ENCODE measurements around the gene HSH2D. TPM values are rescaled to one million over a fixed set of nuclear protein-coding genes. Genes with fewer than 3 reads are reported as not detected.

Gene HSH2D
- total RNA-seq, 2 experiments from 2014 or later, result 181 to 199 TPM

DNA sequence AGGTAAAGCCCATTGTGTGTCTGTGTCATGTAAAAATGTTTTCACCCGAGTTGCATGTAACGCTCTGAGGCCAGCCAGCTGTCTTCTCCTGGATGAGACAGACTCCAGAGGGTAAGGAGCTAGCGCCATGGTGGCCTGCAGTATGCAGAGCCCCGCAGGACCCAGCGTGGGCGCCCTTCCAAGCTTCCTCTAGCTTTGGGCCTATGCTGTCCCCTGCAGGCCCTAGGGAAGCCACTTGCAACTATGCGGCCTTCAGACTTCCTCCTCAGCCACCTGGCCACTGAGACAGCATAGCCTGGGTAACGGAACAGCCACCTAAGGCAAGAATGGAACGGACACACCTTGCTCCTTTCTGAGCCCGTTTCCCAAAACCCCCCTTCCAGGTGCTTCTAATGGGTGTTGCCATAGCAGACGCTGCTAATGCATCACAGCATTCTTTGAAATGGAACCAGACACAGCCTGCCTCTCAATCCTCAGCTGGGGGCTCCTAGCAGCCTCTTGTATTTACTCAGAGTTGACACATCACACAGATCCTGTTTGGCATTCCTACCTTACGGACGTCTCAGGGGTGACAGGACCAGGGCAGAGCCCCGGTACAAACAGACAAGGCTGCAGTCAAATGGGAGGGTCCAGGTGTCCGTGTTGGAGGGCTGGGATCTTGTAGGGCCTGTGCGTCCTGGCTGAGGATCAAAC, 47.9 kb downstream of the HSH2D start:
- H3K9me3 Mint-ChIP-seq (ENCODE audit: low read depth), result no peaks in the 10 kb centered on the region
- no peak overlapping the region for H3K27ac Mint-ChIP-seq
- no peaks in the 10 kb centered on the region for H3K27me3 Mint-ChIP-seq

DNA sequence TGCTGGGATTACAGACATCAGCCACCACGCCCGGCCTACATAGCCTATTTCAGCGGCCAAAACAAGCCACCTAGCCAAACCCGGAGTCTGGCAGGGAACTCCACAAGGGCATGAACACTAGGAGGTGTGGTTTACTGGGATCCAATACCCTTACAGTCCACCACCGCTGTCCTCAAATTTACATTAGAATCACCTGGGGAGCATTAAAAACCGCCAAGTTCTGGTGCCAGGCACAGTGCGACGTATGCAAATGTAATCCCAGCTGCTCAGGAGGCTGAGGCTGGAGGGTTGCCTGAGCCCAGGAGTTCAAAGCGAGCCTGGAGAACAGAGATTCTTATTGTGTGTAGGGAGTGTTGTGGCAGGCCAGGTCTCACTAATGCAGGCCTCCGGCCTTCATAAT, 50.0 kb downstream of the HSH2D start:
- H3K9me3 Mint-ChIP-seq (ENCODE audit: low read depth), result no peaks in the 10 kb centered on the region
- ATAC-seq (no peak), DNase-seq (no peak)
- peaks cover 15% of the 10 kb centered on the region for H3K4me1 Mint-ChIP-seq
- no peak overlapping the region for H3K27ac Mint-ChIP-seq
- H3K36me3 Mint-ChIP-seq, result peaks cover 29% of the 10 kb centered on the region
- CTCF ChIA-PET, result interaction anchor here (0.8 to 2.2 kb wide), 5 partner anchors 8 to 189 kb away, joined by 3 to 11 read pairs (median 5); partner anchors contain the start of genes FAM32A and RAB8A
- H3K4me3 Mint-ChIP-seq, result no peak overlapping the region
- no peaks in the 10 kb centered on the region for H3K27me3 Mint-ChIP-seq

More for the DNA sequence above, 47.9 kb downstream of the HSH2D start:
- DNase-seq, result no peak
- CTCF ChIA-PET, result no interaction called here
- Mint-ChIP-seq H3K4me1 (peaks cover 17% of the 10 kb centered on the region), H3K4me3 (no peak overlapping the region), H3K36me3 (peaks cover 38% of the 10 kb centered on the region)
- ATAC-seq, result no peak

GRCh38 chr19:16197188-16197621, 53.7 kb downstream of the HSH2D start:
- peak overlapping the region; percentile 79 for H3K4me3 Mint-ChIP-seq
- H3K9me3 Mint-ChIP-seq (ENCODE audit: low read depth), result no peaks in the 10 kb centered on the region
- ATAC-seq, result no peak
- peaks cover 19% of the 10 kb centered on the region for H3K36me3 Mint-ChIP-seq
- H3K27ac Mint-ChIP-seq, result peak overlapping the region; percentile 88
- no peak for DNase-seq
- CTCF ChIA-PET, result interaction anchor here (0.8 to 2.9 kb wide), 10 partner anchors 11 to 567 kb away, joined by 3 to 22 read pairs (median 4); partner anchors contain the start of gene FAM32A
- peaks cover 43% of the 10 kb centered on the region for H3K4me1 Mint-ChIP-seq
- H3K27me3 Mint-ChIP-seq, result no peaks in the 10 kb centered on the region

GRCh38 chr19:16197622-16198369, 54.3 kb downstream of the HSH2D start, which contains the start of gene AP1M1:
TSS of gene AP1M1 (plus strand) at chr19:16197911. CDS start at chr19:16198027, 116 bp downstream.
- Mint-ChIP-seq H3K27ac (peak within 1 kb of the TSS; percentile 88), H3K4me1 (peaks cover 49% of the 10 kb centered on the region), H3K9me3 (ENCODE audit: low read depth) (no peaks in the 10 kb centered on the region), H3K27me3 (no peaks in the 10 kb centered on the region), H3K36me3 (peaks cover 23% of the 10 kb centered on the region), H3K4me3 (peak within 1 kb of the TSS; percentile 79)
- DNase-seq, result peak; percentile 99
- peak; percentile 94 for ATAC-seq
- CTCF ChIA-PET, result interaction anchor here (0.8 to 2.9 kb wide), 11 partner anchors 11 to 568 kb away, joined by 3 to 22 read pairs (median 5); partner anchors contain the start of gene FAM32A

DNA sequence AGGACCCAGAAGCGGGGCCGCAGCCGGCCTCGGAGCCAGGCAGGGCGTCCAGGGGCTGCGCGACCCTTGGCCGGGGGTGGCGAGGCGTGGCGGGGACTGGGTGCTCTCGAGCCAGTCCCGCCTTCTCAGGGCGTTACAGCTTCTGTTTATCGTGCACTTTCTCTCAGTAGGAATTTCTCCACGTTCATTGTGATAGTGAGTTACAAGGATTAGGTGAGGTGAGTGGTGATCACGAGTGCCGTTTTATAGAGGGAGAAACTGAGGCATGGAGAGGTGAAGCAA, 54.8 kb downstream of the HSH2D start:
- Mint-ChIP-seq H3K27me3 (no peaks in the 10 kb centered on the region), H3K27ac (peak overlapping the region; percentile 73), H3K4me3 (peak overlapping the region; percentile 79), H3K36me3 (peaks cover 27% of the 10 kb centered on the region), H3K9me3 (ENCODE audit: low read depth) (no peaks in the 10 kb centered on the region), H3K4me1 (peaks cover 54% of the 10 kb centered on the region)
- ATAC-seq (no peak), DNase-seq (no peak)
- CTCF ChIA-PET, result interaction anchor here (0.8 to 2.9 kb wide), 10 partner anchors 12 to 569 kb away, joined by 3 to 22 read pairs (median 4); partner anchors contain the start of gene FAM32A

DNA sequence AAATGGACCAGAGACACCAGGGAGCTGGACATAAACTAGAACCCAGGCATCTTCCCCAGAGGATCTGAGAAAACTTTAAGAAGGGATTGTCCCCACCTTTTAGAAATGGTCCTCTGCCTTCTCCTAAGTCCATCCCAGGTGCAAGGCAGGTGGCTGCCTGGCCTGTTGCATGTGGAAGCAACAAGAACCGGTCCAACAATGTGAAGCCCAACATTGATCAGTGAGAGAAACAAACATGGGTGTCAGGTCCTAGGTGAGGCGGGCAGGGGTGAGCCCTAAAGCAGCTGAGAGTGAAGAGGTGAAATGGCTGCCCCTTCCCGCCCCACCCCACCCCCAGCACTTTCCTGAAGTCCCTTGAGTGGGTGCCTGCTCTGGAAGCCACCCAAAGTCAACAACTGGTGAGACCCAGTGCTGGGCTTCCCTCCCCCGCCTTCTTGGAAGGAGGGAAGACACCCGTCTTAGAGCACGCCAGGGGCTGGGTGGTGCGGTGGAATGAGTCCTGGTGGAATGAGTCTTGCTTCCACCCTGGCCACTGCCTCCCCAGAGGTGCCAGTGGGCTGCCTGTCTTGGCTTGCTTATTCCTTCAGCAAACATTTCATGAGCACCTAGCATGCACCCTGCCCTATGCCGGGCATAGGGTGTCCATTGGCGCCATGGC, 55.9 kb downstream of the HSH2D start:
- DNase-seq (no peak), ATAC-seq (no peak)
- H3K27me3 Mint-ChIP-seq, result no peaks in the 10 kb centered on the region
- H3K9me3 Mint-ChIP-seq (ENCODE audit: low read depth), result no peaks in the 10 kb centered on the region
- H3K4me1 Mint-ChIP-seq, result peaks cover 60% of the 10 kb centered on the region
- peaks cover 26% of the 10 kb centered on the region for H3K36me3 Mint-ChIP-seq
- H3K4me3 Mint-ChIP-seq, result peak overlapping the region; percentile 79
- CTCF ChIA-PET, result interaction anchor here (0.8 to 2.9 kb wide), 5 partner anchors 82 to 187 kb away, joined by 4 to 16 read pairs (median 5); no protein-coding TSS in a partner anchor
- peak overlapping the region; percentile 2 for H3K27ac Mint-ChIP-seq

DNA sequence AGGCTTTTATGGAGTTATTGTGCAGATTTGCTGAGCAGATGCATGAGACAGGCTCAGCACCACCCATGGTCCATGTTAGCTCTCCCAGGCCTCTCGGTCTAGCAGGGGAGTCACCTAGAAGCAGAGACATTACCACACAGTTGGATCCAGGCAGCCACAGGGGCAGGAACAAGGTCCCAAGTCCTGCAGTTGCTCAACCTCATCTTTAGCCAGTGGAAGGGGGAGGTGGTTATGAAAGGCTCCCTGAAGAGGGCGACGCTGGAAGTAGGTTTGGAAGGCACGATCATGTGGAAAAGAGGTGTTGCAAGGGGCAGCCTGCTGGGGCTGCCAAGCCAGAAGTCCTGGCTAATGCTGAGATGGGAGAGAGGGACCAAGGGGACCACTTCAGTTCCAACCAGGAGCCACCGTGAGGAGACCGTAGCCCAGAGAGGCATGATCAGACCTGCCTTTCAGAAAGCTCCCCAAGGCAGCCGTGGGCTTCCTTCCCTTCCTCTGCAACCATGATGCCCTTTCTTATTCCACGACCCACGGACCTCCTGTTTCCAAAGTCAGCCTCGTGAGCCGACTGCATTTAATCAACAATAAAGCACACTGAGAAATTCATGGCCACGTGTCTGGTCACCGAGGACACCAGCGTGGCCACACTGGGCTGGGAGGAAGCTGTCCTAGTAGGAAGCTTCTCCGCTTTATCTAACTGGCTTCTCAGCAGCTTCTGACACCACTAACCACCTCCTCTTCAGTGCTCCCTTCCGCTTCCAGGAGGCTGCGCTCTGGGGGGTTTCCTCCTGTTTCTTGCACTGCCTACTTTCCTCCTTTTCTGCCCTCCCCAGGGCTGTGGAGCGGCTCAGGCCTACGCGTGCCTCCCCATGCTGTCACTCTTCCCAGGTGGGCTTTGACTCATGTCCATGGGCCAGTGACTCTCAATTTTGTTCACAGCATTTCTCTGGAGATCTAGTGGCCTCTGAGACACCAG, 56.8 kb downstream of the HSH2D start:
- Mint-ChIP-seq H3K4me1 (peaks cover 60% of the 10 kb centered on the region), H3K4me3 (no peak overlapping the region), H3K27ac (peak overlapping the region; percentile 33), H3K9me3 (ENCODE audit: low read depth) (no peaks in the 10 kb centered on the region), H3K27me3 (no peaks in the 10 kb centered on the region), H3K36me3 (peaks cover 25% of the 10 kb centered on the region)
- DNase-seq, result no peak
- ATAC-seq, result no peak
- CTCF ChIA-PET, result interaction anchor here (0.8 to 2.9 kb wide), 2 partner anchors 83 to 159 kb away, joined by 4 to 16 read pairs; no protein-coding TSS in a partner anchor

DNA sequence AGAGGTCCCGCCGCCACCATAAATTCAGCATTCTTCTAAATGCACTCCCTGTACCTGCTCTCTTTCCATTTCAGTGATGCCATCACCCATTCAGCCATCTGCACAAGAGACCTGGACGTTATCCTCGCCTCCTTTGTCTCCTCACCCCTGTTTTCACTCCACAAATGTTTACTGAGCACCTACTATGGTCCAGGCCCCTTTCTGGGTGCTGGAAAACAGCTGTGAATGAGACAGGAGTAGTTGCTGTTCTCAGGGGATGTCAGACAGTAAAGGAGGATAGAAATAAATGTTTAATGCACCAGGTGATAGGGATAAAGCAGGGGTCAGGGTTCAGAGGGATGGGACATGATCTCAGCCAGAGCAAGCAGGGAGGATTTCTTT, 57.5 kb downstream of the HSH2D start:
- no peak for ATAC-seq
- H3K4me1 Mint-ChIP-seq, result peaks cover 60% of the 10 kb centered on the region
- no peaks in the 10 kb centered on the region for H3K27me3 Mint-ChIP-seq
- no peaks in the 10 kb centered on the region for H3K9me3 Mint-ChIP-seq (ENCODE audit: low read depth)
- no peak for DNase-seq
- no peak overlapping the region for H3K27ac Mint-ChIP-seq
- H3K4me3 Mint-ChIP-seq, result no peak overlapping the region
- CTCF ChIA-PET, result no interaction called here
- peaks cover 25% of the 10 kb centered on the region for H3K36me3 Mint-ChIP-seq

DNA sequence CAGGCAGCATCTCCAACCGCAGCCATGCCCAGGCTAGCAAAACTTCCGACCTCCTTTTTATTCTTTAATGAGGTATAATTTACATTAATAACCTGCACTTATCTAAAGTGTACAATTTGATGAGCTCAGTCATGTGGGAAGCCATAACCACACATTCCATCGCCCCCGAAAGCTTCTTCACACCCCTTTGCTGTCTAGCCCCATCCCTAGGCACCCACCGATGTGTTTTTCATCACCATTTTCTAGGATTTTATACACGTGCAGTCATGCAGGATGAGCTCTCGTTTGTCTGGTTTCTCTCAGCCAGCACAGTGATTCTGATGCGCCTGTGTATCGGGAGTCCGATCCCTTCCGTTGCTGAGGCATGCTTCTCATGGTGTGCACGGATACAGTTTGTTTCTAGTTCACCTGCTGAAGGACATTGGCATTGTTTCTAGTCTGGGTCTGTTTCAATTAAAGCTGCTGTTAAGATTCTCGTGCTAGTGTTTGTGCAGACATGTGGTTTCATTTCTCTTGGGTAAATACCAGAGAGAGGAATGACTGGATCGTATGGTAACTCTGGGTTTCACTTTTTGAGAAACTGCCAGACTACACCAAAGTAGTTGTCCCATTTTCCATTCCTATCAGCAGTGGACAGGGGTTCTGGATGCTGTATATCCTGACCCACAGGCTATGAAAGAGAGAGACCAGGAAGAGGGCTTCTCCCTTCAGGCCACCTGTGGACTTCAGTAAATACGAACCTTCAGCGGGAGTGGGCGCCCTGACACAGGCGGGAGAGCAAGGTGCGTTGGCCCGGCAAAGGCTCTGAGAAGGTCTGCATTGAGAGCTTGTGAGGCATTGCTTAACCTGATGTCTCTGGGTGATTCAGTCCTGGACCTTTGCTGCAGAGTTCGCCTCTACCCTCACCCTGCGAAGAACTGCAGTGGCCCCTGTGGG, 59.1 kb downstream of the HSH2D start:
- Mint-ChIP-seq H3K27ac (peak overlapping the region; percentile 41), H3K36me3 (peaks cover 33% of the 10 kb centered on the region), H3K9me3 (ENCODE audit: low read depth) (no peaks in the 10 kb centered on the region), H3K27me3 (no peaks in the 10 kb centered on the region), H3K4me3 (no peak overlapping the region), H3K4me1 (peaks cover 66% of the 10 kb centered on the region)
- CTCF ChIA-PET, result interaction anchor here (0.6 kb wide), 1 partner anchor 21 kb away, joined by 3 read pairs; no protein-coding TSS in a partner anchor
- DNase-seq (no peak), ATAC-seq (no peak)

DNA sequence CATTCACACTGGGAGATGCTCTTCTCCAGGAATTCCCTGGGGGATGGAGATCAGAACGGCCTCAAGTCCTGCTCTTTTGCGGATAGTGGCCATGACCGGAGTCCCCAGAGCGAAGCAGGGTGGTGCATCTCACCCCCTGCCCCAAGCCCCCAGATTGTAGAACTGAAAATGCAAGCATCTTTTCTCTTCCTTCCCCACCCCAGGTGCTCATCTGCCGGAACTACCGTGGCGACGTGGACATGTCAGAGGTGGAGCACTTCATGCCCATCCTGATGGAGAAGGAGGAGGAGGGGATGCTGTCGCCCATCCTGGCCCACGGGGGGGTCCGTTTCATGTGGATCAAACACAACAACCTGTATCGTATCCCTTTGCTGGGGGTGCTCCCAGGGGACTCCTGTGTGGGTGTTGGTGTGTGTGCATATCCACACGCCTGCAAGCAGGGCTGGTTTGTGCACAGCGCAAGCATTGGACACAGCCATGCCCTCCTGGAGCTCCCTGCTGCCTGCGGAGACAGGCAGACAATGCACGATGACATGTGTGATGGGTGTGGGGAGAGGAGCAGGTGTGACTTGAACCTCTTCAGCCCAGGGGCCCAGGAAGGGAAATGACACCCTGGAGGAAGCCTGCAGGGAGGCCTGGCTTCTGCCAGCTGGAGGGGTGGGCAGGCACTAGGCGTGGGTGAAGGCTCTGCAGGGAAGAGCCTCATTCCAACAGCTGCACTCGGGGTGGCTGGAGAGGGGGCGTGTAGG, 59.9 kb downstream of the HSH2D start:
- H3K27ac Mint-ChIP-seq, result no peak overlapping the region
- no peaks in the 10 kb centered on the region for H3K27me3 Mint-ChIP-seq
- DNase-seq (no peak), ATAC-seq (no peak)
- H3K9me3 Mint-ChIP-seq (ENCODE audit: low read depth), result no peaks in the 10 kb centered on the region
- H3K4me1 Mint-ChIP-seq, result peaks cover 72% of the 10 kb centered on the region
- peaks cover 39% of the 10 kb centered on the region for H3K36me3 Mint-ChIP-seq
- H3K4me3 Mint-ChIP-seq, result no peak overlapping the region
- CTCF ChIA-PET, result interaction anchor here (0.6 kb wide), 1 partner anchor 22 kb away, joined by 3 read pairs; no protein-coding TSS in a partner anchor

DNA sequence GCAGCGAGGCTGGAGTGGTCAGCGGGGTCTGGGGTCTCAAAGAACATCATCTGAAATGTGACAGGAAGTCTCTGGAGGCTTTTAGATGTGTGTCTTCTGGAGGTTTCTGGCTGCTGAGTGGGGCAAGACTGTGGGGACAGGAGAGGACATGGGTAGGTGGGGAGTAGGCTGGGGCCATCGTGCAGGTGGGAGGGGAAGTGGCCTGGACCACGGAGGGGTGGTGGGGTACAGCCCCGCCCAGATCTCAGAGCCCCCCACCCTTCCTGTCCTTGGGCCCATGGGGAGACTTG, 60.5 kb downstream of the HSH2D start:
- H3K27ac Mint-ChIP-seq, result no peak overlapping the region
- no peak overlapping the region for H3K4me3 Mint-ChIP-seq
- CTCF ChIA-PET, result no interaction called here
- peaks cover 43% of the 10 kb centered on the region for H3K36me3 Mint-ChIP-seq
- no peaks in the 10 kb centered on the region for H3K9me3 Mint-ChIP-seq (ENCODE audit: low read depth)
- DNase-seq (no peak), ATAC-seq (no peak)
- no peaks in the 10 kb centered on the region for H3K27me3 Mint-ChIP-seq
- peaks cover 68% of the 10 kb centered on the region for H3K4me1 Mint-ChIP-seq

All from activated CD8-positive, alpha-beta memory T cell treated with anti-CD3 and anti-CD28 coated beads, Interleukin-2, amount 10 ng/mL, durations not matched to agents 7 days and 5 days (primary cell).